Stimulated activated CD8-positive, alpha-beta memory T cell treated with anti-CD3 and anti-CD28 coated beads, Interleukin-4, amount 100 ng/mL, for 48 hours (primary cell): ENCODE results near the gene MYL11.
"Not testable (repeated sequence)": the region's sequence is repeated elsewhere in the genome, so short reads cannot be mapped to it uniquely, and the experiment has no call there.

Source experiments
- DNase-seq: peaks from one replicate; pipeline ENCODE4 v3.0.0-alpha.2; 2020

The MYL11 gene, protein sequence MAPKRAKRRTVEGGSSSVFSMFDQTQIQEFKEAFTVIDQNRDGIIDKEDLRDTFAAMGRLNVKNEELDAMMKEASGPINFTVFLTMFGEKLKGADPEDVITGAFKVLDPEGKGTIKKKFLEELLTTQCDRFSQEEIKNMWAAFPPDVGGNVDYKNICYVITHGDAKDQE

DNA sequence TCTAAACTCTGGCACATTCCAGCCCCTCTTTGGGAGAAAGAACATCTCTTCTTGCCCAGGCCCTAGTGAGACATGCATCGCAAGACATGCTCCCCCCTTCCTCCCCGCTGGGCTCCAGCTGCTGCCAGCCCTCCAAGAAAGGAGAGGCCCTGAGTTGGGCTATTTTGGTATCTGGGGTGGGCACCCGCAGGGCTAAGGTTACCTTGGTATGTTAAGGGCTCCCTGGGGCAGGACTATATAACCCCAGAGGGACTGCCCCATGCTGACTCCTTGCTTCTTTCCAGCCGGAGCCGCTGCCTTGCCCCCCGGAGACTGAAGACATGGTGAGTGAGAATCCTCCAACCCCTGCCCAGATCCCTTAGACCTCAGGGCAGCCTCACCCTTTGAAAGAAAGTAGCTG lies at the start of gene MYL11:
TSS of gene MYL11 (plus strand) at position 265 of the 400 bp plus-strand sequence. CDS start at position 321, 56 bp downstream.
- DNase-seq = no peak

DNA sequence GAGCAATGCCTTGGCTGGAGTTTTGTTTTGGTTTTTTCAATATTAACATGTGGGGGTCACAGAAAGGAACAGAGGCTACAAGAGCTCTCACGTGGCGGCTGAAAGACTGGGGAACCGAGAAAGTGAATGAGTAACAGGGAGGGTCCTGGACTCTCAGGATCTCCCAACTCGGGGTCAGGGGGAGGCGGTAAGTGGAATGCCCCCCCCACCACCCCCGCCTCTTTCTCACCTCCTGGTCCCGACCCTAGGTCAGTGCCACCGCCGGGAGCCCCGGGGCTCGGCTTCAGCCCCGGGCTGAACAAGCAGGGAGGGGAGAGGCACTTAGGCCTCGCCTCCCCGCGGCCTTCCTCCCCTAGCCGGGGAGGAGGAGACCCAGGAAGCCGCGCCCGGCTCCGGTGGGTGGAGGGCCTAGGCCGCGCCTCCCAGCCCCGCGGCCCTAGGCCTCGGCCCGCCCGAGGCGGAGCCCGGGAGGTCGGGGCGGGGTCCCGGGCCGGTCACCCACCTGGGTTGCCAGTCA lies 40.1 kb upstream of the MYL11 start:
- peak; percentile 88 for DNase-seq

DNA sequence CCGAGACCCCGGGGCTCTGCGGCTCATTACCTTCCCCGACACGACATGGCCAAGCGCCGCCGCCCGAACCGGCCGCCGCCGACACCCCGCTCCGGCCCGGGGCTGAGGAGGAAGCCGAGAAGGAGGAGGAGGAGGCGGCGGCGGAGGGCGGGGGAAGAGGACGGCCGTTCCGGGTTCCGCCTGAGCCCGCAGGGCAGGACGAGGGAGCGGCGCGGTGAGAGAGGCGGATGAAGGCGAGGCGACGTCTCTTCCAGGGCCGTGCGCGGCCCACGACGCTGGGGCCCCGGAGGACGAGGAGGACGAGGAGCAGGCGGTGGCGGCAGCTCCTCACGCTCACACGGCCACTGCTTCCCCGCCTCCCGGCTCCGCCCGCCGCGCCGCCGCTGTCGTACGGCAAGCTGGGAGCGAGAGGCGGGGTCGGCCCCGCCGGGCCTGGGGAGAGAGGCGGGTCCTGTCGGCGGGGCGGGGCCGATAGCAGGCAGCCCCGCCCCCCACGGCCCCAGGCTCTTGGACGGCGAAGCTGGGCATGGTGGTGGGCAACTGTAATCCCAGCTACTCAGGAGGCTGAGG lies 39.5 kb upstream of the MYL11 start:
- peak; percentile 86 for DNase-seq

DNA sequence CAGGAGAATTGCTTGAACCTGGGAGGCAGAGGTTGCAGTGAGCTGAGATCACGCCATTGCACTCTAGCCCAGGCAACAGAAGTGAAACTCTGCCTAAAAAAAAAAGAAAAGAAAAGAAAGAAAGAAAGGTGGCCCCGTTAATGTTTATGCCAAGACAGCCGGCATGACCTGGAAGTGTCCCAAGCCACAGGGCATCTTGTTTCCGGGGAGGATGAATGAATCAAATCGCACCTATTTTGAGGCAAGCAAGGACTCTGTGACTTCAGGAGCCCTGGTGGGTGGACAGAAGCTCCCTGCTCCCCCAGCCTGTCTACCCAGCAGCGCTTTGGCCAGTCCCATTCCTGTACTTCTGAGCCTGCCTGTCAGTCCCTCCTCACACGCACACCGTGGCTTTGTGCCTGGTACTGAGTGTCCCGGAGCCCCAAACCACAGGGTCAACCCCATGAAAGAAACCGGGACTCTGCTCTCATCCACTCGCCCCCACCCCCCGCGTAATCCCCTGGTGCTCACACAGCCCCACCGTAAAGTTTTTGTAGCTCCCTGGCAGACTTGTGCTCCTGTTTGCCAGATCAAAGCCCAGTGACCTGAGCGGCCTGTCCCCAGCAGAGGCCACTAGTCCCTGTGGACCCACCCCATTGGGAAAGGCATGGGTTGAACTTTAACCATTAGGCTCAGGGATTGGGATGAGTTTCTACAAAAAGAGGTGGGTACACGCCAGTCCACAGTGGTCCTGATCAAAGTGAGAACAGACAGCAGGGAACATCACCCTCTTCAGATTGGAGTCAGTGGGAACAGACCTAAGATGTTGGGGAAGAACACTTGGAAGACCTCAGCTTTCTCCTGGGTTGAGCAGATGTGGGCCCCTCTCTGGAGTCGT lies 38.8 kb upstream of the MYL11 start:
- no peak for DNase-seq

DNA sequence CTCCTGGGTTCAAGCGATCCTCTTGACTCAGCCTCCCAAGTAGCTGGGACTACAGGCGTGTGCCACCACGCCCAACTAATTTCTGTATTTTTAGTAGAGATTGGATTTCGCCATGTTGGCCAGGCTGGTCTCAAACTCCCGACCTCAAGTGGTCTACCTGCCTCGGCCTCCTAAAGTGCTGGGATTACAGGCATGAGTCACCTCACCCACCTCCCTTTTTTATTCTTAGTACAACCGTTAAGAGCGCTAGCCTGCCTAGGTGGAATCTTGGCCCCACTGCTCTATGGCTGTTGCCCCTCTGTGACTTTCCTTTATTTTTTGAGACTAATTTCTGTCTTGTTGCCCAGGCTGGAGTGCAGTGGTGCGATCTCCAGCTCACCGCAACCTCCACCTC lies 36.6 kb upstream of the MYL11 start:
- not testable (repeated sequence) for DNase-seq

DNA sequence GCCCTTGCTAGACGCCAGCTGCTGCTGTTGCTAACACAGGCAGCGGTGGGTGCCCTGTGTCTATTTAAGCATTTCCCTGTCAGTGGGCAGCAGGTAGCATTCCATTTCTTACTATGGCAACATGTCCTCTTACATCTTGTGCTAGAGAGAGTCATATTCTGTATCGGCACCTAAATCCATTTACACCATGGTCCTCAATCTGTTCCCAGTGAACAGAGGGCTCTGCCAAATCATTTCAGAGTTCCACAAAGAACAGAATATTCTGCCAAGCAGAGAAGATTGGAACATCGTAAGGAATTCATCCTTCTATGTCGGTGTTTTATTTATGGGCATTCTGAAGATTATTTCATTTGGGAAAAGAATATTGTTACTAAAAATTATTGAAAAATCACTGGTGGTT lies 35.9 kb upstream of the MYL11 start:
- DNase-seq = not testable (repeated sequence)

DNA sequence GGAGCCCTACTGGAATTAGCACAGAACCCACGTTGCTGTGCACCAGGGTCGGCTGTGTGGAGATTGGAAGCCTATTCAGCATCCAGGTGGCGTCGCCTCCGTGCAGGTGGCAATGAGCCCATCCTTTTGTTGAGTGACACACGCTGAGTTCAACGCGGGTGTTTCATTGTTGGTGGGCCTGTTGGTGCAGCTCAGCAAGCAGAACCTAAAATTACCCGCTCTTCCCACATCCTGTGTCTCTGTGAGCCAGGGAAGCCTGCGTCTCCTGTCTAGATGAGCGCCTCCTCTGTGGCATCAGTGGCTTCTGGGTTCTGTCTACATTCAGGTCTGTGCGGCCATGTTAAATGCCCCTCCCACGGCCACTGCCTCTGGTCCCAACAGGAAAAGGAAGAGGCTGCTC lies 34.0 kb upstream of the MYL11 start:
- peak; percentile 23 for DNase-seq

DNA sequence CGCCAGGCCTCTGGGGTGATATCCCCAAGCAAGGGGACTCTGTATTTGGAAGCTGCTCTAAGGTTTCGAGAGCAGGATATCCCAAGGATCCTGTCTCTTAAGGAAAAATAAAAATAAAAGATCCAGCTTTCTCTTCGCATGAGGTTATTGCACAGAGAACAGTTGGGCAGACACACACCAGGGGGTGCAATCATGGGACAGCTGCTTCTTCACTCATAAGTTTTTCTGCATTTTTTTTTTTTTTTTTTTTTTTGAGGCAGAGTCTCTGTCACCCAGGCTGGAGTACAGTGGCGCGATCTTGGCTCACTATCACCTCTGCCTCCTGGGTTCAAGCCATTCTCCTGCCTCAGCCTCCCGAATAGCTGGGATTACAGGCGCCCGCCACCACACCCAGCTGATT lies 32.6 kb upstream of the MYL11 start:
- DNase-seq = not testable (repeated sequence)

DNA sequence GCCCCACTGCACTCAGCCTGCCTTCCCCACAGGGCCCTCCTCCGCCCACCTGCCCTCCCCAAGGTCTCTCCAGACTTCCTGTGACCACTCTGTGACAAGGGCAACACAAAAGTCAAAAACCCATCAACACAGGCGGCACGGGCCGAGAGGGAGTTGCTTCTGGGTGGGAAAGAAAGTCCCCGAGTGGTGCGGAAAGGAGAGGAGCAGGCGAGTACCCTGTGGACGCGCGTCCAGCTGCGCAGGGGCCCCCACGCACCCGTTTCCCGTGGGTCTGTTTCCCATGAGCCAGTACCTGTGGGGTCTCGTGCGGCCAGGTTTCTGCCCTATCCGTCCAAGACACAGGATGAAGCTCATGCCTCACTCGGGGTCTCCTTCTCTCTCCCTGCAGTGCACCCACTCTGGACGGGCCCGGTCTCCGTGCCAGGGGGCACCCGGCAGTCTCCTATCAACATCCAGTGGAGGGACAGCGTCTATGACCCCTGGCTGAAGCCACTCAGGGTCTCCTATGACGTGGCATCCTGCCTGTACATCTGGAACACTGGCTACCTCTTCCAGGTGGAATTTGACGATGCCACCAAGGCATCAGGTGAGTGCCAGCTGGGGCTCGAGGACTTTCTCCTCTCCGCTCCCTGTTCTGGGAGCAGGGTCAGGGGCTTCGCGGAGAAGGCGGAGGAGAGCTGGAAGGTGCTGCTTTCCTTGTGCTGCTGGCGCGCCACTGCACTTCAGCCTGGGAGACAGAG lies 31.7 kb upstream of the MYL11 start:
- peak; percentile 20 for DNase-seq

DNA sequence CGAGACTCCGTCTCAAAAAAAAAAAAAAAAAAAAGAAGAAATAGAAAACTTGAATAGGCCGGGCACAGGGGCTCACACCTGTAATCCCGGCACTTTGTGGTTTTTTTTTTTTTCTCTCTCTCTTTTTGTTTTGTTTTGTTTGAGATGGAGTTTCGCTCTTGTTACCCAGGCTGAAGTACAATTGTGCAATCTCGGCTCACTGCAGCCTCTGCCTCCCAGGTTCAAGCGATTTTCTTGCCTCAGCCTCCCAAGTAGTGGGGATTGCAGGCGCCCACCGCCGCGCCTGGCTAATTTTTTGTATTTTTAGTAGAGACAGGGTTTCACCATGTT lies 31.1 kb upstream of the MYL11 start:
- not testable (repeated sequence) for DNase-seq

DNA sequence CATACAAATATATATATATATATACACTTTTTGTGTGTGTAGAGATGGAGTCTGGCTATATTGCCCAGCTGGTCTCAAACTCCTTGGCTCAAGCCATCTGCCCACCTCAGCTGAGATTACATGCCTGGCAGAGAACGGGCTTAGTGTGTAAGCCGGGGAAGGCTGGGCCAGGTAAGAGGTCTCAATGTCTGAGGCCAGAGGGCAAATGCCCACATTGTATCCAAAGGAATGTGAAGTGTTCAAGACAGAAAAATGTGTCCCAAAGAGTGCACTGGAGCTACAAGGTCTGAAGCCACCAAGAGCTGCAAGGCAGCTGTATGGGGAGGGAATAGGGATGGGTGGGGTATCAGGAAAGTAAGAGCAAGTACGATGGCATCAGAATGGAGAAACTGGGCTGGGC lies 28.3 kb upstream of the MYL11 start:
- DNase-seq = no peak

DNA sequence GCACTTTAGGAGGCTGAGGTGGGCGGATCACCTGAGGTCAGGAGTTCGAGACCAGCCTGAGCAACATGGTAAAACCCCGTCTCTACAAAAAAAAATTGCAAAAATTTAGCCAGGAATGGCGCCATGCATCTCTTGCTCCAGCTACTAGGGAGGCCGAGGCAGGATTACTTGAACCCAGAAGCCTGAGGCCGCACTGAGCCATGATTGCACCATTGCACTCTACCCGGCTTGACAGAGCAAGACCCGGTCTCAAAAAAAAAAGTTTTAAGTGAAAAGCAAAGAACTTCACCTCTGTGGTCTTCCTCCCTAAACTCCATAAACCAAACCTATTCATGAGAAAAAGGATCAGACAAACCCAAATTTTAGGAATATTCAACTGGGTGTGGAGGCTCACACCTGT lies 26.5 kb upstream of the MYL11 start:
- DNase-seq = no peak

DNA sequence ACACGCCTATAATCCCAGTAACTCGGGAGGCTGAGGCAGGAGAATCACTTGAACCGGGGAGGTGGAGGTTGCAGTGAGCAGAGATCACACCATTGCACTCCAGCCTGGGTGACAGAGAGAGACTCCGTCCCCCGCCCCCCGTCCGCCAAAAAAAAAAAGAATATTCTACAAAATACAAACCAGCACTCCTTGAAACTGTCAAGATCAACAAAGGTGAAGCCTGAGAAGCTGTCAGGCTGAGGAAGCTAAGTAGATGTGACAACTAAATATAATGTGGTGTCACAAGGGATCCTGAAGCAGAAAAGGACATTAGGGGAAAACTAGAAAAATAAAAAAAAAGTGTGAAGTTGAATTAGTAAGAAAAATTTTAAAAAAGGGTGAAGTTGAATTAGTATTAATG lies 25.7 kb upstream of the MYL11 start:
- DNase-seq = no peak

DNA sequence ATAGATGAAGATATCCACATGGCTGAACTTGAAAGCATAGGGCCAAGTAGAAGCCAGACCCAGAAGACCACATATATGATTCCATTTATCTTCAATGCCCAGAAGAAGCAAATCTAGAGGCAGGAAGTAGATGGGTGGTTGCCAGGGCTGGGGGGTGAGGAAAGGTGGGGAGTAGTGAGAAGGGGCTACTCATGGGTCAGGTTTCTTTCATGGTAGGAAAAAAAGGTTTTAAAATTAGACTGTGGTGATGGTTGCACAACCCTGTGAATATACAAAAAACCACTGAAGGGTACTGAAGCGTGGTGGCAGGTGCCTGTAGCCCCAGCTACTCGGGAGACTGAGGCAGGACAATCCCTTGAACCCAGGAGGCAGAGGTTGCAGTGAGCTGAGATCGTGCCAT lies 24.9 kb upstream of the MYL11 start:
- DNase-seq = no peak

DNA sequence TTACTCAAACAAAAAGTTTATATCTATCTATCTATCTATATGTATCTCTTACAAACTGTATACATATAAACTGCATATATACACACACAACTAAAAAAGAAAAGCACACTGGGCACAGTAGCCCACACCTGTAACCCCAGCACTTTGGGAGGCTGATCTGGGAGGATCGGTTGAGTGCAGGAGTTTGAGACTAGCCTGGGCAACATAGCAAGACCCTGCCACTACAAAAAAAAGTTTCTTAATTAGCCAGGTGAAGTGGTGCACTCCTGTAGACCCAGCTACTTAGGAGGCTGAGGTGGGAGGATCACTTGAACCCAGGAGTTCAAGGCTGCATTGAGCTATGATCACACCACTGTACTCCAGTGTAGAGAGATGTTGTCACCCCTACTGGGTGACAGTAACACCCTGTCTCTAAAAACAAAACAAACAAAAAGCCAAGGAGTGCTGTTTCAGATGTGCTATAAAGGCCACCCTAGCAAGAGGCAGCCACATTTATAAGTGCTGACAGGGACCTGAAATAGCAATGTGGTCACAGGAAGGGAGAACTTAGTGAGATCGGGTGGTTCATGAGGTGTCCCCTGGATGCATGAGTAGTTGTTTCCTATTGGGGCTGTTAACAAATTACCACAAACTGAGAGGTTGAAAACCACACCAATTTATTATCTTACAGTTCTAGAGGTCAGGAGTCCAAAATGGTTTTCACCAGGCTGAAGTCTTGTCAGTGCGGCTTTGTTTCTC lies 24.3 kb upstream of the MYL11 start:
- no peak for DNase-seq

DNA sequence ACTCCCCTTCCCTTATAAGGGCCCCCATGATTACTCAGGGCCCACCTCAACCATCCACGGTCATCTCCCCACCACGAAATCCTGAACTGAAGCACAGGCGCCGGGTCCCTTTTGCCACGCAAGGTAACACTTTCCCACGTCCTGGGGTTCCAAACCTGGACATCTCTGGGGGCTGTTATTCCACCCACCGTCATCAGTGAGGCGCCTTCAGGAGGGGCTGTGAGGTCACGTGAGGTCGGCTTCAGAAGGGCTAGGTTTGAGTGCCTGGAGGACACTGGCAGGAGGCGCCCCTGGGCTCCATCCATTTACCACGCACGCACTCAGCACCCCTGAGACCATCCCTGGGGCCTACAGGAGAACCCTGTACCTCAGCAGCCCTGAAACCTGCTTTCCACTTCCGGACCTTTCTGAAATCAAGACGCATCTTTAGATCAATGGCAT lies 23.6 kb upstream of the MYL11 start:
- DNase-seq = no peak

DNA sequence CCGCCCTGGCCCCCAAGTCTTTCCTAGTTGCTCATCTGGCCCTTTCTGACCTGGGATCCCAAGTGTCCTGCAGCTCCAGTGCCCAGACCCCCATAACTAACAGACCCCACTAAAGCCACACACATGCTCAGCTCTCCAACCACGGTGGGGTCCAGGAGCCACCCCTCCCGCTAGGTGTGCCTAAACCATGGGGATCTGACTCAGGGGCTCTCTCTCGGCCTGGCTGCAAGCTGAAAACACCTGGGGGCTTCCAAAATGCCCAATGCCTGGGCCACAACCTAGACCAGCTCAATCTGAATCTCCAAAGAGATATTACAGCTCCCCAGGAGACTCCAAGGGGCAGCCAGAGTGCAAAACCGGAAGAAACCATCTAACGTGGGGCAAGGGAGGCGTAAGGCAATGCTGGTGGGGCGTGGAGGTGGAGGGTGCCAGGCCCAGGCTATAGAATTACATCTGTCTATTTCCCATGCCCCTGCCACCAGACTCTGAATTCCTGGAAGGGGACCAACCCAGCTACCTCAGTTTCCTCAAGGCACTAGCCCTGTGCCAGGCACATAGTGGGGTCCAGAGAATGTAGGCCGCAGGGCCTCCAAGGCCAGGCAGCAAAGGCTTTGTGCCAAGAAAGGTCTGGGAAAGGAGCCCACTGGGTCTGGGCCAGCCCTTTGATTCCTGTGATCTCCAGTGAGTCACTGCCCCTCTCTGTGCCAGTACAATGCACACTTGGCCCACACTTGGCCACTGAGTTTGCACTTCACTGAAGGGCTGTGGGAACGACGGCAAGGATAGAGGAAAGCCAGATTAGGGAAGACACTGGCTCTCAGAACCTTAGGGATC lies 22.8 kb upstream of the MYL11 start:
- no peak for DNase-seq

DNA sequence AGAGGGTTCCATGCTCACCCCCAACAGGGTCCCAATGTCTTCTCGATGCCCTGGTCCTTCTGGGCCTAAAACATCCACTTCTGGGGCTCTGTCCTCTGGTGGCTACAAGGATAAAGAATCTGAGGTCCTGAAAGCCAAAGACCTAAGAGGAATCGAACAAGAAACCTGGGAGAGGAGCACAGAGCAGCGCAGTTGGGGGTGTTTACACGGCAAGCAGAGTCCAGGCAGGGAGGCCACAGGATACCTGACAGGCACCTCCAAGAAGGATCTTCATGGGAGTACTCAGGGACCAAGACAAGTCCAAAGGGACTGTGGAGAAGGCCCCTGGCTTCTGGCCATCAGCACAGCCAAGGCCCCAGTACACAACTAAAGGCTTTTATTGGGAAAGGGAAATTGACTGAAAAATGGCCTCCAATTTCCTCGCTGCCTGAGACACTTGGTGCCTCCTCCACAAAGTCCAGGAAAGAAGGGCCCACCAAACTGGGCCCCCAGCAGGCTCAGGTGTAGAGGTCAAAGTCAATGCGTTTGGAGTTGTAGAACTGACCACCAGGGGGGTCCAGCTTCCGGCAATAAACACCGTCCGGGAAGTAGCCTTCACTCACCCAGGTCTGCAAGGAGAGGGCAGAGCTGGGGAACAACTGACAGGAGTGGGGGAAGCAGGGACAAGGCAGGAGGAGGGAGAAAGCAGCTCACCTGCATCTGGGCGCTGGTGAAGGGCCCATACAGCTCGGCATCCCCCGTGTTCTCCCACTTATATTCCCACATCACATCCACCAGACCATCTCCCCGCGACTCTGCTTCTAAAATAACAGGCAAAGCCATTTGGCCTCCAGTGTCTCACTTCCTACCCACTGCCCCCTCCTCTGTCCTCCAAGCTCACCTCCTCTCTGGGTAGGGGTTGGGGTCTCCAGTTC lies 21.9 kb upstream of the MYL11 start:
- no peak for DNase-seq

DNA sequence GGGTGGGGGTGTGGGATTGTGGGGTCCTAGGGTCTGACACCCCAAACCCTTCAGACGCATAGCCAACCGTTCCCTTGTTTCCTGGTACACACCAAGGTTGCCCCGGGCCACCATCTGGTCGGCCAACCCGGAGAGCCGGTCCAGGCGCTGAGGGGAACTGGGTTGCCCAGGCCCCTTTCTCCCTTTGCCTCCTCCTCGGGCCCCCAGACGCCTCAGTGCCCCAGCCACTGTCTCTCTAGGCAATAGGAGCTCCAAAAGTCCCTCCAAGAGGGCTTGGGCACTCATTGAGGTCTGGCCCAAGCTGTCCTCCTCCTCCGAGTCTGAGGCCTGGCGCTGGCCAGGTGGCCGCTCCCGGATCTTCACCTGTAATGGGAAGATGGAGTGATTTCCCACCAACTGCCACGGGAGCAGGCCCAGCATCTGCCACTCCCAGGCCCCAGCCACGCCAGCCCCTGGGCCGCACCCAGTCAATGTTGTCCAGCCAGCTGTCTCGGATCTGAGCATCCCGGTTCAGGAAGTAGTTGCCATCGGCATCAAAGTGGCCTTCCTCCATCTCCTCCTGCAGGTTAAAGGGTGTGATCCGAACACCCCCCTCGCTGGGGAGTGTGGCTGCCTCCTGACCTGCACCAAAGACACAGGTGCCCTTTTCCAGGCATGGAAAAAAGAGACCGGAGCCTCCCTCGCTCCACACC lies 21.0 kb upstream of the MYL11 start:
- DNase-seq = no peak
